Measurements from ENCODE around the gene DPP7.

Gene DPP7

DNA sequence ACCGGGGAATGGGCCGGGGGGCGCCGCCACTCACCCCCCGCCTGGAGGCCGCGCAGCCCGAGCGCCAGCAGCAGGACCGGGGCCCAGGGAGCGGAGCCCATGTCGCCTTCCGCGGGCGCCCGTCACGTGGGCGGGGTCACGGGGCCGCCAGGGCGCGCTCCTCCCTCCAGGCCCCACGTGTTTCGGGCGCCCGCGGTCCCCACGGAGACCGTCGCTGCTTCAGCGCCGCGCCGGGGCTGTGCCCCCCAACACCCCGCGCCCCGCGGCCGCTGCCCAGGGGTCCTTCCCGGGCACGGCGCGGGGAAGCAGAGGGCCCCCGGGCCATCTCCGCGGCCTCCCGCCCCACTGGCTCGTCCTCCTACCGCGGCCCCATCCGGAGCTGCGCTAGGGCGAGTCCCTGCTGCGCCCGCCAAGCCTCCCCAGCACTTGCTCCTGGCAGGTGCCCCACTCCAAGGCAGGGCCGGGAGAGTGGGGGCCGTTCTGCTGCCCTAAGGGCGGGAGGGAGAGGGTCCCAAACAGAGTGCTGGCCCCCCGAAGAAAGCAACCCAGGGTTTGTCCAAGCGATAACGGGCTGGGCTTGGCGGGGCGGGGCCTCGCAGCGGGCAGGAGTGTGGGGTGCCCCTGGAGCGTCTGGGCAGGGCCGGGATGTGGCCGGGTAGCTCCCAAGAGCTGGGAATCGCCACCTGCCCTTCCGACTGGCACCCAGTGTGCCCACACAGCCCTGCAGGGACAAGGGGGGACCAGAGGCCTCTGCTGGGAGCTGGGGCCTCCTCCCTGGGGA, at the start of gene DPP7:
Gene DPP7, minus strand, starts transcription at position 121 of the 781 bp plus-strand sequence. Its CDS starts 20 bp downstream, at position 101.
- DNase-seq: peak; percentile 83

DNA sequence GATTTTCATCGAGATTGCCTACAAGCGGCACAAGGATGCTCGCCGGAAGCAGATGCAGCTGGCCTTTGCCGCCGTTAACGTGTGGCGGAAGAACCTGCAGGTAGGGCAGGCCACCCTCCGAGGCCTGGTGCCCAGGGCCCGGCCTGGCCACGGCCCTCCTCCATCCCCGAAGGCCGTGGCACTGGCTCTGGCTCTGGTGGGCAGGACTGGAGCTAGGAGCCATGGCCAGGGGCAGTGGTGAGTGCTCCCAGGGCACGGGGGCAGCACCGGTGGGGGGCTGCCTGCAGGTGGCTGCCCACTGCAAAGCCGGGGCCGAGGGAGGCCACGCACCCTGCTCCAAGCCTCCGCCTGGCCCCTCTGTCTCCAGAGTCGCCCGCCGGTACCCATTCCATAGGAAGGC, 49.3 kb upstream of the DPP7 start:
- no peak for DNase-seq

DNA sequence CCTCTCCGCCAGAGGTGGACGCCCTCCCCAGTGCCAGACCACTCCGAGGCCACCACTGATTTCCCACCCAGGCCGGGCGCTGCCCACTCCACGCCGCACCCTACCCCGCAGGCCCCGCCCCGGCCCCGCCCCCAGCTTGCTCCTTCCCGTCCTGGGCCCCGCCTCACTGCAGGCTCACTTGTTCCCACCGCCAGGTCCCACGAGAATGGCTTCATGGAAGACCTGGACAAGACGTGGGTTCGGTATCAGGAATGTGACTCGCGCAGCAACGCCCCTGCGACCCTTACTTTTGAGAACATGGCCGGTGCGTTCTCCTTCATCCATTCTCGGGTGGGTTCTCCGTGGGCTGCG, 48.8 kb upstream of the DPP7 start:
- DNase-seq: no peak

DNA sequence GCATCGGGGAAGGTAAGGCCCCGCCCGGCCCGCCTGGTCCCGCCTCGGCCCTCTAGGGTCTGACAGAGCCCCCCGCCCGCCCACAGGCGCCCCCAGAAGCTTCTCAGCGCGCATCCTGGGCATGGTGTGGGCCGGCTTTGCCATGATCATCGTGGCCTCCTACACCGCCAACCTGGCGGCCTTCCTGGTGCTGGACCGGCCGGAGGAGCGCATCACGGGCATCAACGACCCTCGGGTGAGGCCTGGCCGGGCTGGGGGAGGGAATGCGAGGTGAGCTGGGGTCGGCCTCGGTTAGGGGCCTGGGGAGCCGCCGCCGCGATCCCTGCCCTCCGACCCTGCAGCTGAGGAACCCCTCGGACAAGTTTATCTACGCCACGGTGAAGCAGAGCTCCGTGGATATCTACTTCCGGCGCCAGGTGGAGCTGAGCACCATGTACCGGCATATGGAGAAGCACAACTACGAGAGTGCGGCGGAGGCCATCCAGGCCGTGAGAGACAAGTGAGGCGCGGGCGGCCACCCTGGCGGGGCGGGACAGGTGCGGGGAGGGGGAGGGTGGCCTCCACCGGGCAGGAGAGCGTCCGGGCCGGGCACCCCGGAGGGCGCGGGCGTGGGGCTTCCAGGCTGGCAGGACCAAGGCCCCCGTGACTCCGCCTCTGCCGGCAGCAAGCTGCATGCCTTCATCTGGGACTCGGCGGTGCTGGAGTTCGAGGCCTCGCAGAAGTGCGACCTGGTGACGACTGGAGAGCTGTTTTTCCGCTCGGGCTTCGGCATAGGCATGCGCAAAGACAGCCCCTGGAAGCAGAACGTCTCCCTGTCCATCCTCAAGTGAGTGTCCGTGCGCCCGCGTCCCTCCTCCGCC, 48.2 kb upstream of the DPP7 start:
- no peak for DNase-seq

DNA sequence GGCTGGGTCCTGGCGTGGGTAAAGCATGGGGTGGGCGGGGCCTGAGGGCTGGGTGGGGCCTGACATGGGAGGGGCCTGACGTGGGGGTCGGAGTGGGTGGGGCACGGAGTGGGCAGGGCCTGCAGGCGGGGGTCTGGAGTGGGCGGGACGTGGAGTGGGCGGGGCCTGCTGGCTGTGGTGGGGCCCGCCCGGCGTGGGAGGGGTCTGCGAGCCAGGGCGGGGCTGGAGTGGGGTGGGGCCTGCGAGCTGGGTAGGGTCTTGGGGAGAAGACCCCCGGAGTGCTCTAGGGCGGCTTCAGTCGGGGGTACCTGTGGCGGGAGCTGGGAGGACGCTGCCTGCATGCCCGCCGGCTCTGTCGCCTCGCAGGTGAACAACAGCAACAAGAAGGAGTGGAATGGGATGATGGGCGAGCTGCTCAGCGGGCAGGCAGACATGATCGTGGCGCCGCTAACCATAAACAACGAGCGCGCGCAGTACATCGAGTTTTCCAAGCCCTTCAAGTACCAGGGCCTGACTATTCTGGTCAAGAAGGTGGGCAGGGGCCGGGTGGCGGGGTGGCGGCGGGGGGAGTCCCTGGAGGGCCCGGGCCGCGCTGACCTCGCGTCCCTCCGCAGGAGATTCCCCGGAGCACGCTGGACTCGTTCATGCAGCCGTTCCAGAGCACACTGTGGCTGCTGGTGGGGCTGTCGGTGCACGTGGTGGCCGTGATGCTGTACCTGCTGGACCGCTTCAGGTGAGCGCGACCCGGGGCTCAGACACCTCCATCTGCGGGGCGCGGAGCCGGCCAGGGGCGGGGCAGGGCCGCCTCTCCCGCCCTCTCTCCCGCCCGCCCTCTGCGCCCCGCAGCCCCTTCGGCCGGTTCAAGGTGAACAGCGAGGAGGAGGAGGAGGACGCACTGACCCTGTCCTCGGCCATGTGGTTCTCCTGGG, 47.3 kb upstream of the DPP7 start:
- no peak for DNase-seq

DNA sequence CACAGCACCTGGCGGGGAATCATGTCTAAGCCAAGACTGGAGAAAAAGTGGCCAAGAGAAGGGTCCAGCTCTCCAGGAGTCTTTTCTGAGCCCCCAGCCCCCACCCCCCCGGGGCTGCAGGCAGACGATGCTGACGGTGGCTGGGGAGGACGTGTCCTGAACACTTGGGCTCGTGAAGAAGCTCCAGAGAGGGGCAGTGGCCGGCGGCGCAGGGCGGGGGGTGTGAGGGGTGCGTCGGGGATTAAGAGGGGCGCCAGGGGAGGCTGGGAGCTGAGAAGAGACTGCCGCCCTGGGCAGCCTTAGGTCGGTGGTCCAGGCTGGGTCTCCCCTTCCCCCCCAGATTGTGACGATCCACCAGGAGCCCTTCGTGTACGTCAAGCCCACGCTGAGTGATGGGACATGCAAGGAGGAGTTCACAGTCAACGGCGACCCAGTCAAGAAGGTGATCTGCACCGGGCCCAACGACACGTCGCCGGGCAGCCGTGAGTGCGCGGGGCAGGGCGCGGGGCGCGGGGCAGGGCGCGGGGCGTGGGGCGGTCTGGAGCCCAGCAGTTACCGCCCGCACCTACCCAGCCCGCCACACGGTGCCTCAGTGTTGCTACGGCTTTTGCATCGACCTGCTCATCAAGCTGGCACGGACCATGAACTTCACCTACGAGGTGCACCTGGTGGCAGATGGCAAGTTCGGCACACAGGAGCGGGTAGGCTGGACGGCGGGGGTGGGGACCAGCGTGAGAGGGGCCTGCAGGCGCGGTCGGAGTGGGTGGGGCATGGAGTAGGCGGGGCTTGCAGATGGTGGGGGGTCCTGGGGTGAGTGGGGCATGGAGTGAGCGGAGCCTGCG, 46.4 kb upstream of the DPP7 start:
- no peak for DNase-seq

DNA sequence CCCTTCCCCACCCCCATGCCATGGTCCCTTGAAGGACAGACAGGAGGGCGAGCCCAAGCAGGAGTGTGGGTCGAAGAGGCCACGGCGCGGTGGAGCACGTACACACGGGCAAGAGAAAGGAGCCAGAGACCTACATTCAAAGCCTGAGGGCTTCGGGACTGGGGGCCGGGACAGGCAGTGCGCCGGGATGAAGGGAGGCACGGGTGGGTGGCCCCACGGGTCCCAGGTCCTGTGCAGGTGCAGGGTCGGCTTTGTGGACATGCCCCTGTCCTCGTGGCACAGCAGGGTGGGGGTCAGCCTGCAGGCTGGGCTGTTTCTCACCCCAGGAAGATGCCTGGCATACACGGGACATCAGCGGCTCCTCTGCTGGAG, 45.5 kb upstream of the DPP7 start:
- no peak for DNase-seq

DNA sequence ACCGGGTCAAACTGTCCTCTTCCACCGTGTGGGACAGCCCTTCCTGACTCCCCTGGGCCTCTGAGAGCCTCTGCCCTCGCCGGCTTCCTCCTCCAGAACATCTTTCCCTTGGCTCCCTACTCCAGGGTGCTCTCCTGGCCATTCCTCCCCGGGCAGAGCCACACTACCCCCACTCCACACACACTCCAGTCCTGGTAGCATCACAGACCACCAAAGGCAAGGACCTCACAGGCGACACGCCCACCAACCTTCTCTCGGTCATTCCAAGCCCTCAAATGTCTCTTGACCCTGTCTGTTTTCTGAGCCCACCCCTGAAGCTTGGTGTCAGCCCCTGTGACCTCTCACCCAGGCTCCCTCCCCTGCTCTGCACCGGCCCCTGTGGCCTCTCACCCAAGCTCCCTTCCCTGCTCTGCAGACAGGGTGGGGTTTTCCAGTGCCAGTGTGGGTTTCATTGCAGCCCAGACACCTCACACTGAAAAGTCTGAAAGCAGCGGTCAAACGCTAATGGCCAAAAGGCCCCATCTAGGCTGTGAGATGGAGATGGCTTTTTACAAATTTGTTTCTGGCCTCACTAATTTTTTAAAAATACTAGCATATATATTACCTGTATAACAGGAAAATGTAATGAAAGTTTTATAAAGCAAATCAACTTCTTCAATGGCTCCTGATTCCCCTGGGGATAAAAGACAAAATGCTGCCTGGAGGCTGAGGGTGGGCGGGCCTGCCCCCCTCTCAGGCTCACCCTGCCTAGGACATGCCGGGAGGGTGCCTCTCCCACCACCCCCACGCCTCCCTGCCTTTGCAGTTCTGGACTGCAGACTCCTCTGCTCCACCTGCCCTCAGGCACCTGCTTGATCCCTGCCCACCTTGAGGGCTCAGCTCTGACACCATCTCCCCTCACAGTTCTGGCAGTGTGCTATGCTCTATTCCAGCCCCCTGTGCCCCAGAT, 44.8 kb upstream of the DPP7 start:
- no peak for DNase-seq

DNA sequence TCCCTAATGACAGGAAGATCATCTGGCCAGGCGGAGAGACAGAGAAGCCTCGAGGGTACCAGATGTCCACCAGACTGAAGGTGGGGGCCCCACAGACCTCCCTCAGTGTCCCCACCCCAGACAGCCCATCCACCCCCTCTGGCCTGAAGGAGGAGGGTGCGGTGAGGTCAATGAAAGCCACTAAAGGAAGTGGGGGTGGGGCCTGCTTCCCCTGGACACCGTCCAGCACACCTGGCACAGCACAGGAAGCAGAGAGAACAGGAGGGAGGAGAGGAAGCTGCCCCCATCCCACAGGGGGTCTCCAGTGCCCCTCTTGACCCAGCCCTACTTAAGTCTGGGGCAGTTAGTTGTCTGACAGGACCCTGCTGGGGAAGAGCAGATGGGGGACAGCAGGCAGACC, 44.1 kb upstream of the DPP7 start:
- no peak for DNase-seq

DNA sequence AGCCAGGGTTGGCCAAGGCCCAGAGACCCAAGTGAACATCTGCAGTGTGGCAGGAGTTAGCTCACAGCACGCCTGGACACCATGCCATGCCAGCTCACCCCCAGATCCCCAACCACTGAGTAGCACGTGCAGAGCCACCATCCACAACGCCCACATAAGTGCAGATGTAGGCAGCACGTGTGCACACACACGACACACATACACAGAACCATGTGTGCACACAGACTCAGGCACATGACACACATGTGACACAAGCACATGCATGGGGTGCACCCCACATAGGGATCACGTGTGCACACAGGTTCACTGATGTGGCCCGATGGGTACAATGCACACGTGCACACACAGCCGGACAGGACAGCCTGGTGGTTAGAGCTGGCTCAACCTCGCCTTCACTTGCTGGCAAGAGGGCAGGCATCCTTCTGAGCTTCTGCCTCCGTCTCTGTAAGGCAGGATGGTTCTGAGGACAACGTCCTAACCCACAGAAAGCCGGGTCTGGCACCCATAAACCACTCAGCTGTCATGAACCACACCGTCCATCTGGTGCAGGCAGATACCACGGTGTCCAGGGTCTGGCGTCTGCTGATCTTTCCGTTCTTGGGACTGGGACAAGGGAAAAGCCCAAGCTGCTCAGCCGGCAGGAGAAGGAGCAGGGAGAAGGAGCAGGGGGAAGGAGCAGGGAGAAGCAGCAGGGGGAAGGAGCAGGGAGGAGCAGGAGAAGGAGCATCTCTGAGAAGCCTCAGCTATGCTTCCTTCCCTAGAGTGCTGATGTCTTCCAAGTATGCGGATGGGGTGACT, 43.3 kb upstream of the DPP7 start:
- DNase-seq: no peak

DNA sequence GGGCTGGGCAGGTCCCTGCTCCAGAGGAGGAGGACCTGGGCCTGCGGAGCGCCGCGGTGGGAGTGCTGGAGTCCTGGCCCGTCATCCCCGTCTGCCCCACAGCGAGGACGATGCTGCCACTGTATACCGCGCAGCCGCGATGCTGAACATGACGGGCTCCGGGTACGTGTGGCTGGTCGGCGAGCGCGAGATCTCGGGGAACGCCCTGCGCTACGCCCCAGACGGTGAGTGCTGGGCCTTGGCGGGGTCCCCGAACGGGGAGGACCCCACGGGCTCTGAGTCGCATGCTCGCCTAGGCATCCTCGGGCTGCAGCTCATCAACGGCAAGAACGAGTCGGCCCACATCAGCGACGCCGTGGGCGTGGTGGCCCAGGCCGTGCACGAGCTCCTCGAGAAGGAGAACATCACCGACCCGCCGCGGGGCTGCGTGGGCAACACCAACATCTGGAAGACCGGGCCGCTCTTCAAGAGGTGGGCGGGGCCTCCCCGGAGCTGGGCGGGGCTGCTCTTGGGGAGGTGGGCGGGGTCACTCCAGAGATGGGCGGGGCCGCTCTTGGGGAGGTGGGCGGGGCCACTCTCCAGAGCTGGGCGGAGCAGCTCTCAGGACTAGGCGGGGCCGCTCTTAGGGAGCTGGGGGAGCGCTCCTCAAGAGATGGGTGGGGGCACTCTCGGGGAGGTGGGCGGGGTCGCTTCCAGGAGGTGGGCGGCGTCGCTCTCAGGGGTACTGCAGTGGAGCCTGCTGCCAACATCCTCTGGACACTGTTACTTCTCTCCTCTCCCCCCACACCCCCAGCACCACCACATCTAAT, 42.2 kb upstream of the DPP7 start:
- peak; percentile 66 for DNase-seq

DNA sequence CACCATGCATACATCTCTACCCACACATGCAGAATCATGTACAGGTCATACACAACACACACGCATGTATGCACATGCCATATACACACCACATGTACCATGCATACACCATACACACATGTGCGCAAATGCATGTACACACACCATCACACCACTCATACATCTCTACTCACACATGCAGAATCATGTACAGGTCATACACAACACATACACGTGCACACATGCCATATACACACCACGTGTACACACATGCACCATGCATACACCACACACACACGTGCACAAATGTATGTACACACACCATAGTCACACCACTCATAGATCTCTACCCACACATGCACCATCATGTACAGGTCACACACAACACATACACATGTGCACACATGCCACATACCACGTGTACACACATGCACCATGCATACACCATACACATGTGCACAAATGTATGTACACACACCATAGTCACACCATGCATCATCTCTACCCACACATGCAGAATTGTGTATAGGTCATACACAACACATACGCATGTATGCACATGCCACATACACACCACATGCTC, 38.4 kb upstream of the DPP7 start:
- no peak for DNase-seq

DNA sequence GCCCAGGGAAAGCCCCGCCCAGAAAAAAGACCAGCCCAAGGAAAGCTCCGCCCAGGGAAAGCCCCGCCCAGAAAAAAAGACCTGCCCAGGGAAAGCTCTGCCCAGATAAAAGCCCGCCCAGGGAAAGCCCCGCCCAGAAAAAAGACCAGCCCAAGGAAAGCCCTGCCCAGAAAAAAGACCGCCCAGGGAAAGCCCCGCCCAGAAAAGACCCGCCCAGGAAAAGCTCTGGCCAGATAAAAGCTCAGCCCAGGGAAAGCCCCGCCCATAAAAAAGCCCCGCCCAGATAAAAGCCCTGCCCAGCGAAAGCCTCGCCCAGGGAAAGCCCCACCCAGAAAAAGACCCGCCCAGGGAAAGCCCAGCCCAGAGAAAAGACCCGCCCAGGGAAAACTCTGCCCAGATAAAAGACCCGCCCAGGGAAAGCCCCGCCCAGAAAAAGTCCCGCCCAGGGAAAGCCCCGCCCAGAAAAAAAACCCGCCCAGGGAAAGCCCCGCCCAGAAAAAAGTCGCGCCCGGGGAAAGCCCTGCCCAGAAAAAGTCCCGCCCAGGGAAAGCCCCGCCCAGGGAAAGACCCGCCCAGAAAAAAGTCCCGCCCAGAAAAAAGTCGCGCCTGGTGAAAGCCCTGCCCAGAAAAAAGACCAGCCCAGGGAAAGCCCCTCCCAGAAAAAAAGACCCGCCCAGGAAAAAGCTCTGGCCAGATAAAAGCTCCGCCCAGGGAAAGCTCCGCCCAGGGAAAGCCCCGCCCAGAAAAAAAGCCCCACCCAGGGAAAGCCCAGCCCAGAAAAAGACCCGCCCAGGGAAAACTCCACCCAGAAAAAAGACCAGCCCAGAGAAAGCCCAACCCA, 36.3 kb upstream of the DPP7 start:
- no peak for DNase-seq

DNA sequence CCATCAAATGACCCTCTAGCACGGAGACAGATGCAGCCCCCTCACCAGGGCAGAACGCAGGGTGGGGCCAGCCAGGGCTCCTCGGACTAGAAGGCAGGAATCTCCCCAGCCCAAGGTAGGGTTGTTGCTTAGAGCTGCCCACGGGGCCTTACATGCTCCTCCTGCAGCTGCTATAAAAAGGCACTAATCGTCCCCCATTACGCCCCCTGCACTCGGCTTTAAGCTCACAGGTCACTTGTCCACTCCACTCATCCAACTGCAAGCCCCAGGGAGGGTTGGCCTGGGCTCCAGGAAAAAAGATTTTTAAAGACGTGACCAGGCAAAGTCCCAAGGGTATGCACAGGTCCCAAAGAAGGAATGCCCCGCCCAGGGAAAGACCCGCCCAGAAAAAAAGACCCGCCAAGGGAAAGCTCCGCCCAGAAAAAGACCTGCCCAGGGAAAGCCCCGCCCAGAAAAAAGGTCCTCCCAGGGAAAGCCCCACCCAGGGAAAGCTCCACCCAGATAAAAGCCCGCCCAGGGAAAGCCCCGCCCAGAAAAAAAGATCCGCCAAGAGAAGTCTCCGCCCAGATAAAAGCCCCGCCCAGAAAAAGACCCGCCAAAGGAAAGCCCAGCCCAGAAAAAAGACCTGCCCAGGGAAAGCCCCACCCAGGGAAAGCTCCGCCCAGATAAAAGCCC, 35.5 kb upstream of the DPP7 start:
- DNase-seq: no peak

DNA sequence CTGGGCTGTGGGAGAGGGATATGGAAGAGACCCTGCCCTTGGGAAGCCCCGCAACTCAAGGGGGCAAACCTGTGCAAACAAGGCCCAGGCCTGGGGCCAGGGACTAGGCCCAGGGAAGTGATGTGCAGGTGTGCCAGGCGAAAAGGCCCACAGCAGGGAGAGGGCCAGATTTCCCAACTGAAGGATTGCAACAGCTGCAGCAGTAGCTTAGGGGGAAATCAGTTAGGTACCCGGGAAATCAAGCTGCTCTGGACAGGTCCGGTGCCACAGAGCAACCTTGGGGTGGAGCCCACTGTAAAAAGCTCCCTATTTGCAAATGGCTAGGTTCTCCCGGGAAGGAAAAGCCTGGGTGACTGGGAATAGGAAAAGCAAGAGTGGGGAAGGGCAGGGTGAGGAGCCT, 34.8 kb upstream of the DPP7 start:
- DNase-seq: no peak

DNA sequence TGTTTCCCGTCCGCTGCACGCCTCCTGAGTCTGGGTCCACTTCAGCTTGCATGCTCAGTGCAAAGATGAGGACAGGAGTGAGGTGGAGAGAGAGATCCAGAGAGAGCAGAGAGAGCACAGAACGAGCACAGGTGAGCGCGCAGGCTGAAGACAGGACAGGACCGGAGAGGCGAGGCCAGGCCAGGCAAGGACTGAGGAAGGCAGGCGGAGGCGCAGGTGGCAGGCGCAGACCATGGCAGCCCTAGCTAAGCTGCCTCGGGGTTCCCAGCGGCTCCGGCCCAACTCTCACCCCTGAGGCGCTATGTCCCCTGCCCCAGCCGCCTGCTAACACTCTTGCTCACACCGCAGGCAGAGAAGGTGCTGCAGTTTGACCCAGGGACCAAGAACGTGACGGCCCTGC, 34.1 kb upstream of the DPP7 start:
- DNase-seq: no peak

DNA sequence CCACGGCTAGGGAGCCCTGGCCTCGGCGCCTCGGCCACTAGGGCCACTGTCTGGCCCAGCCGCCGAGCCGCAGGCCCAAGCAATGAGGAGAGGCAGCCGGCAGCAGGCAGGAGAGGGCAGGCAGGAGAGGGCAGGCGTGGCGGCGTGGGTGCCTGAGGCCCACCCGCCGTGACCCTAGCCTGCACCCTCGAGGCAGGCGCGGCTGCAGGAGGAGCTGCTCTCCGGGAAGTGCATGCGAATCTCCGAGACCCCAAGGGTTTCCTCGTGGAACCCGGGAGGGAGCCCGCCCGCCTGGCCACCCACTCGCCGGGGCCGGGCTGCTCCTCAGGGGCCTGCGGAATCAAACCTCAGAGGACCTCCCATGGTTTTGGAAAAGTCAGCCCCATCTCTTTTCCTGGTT, 33.7 kb upstream of the DPP7 start:
- no peak for DNase-seq

DNA sequence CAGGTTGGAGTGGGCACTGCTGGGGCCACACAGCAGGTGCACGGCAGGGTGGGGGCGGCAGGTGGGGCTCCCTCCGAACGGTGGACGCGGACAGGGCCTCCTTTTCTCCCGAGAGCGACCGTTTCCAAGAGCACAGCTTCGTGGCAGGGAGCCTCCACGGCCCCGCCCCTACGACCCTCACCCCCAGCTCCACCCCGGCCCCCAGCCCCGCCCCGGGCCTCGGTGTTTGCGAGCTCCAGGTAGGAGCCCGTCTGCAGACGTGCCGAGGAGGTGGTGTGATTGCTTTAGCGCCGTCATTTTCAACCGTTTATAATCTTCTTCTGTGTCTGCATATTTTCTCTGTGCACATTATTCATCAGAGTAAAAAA, 33.2 kb upstream of the DPP7 start:
- no peak for DNase-seq
